Measurements from ENCODE around the gene SETBP1. TPM values are rescaled to one million over a fixed set of nuclear protein-coding genes. Genes with fewer than 3 reads are reported as not detected.

Gene SETBP1
- total and polyA plus RNA-seq, 7 experiments from 2014 or later: 0.08 to 12.5 (median 2.5) TPM; not detected in 2

- POLR2A ChIA-PET: no interaction called here
- H3K27me3 ChIP-seq (ENCODE audit: control insufficient read depth in 2 of 2, insufficient read depth in 2 of 2, low read length in 2 of 2): no peaks in the 10 kb centered on the region
- no peak overlapping the region for H3K27ac ChIP-seq (ENCODE audit: low read depth, low read length)
- Mint-ChIP-seq H3K9me3 (peaks cover 0 to 7% (median 0%) of the 10 kb centered on the region in 11 donors), H3K27me3 (peaks cover 0 to 15% (median 4%) of the 10 kb centered on the region in 5 donors), H3K36me3 (peaks cover 0 to 3% (median 0%) of the 10 kb centered on the region in 5 donors), H3K4me1 (peaks cover 0 to 26% (median 11%) of the 10 kb centered on the region in 7 donors), H3K4me3 (no peak overlapping the region), H3K27ac (no peak overlapping the region)
- no peak for ATAC-seq
- DNase-seq: no peak
- H3K4me1 ChIP-seq (ENCODE audit: control insufficient read depth in 2 of 2, insufficient read depth in 2 of 2, low read length in 2 of 2): peaks cover 6 to 18% of the 10 kb centered on the region in 2 donors
- CTCF ChIA-PET: no interaction called here
- H3K9me3 ChIP-seq (ENCODE audit: control insufficient read depth in 2 of 3, low read length in 3 of 3): no peaks in the 10 kb centered on the region
- intact Hi-C loops (cut with micrococcal nuclease): no loop called here
- no peaks in the 10 kb centered on the region for H3K36me3 ChIP-seq (ENCODE audit: control insufficient read depth in 2 of 3, insufficient read depth in 3 of 3, low read length in 3 of 3)
- no peak overlapping the region for H3K4me3 ChIP-seq (ENCODE audit: low read length)
These were observed 161.3 kb downstream of the SETBP1 start for GRCh38 chr18:44841752-44842587.

GRCh38 chr18:44842588-44843412 lies 162.1 kb downstream of the SETBP1 start:
- POLR2A ChIA-PET: no interaction called here
- Mint-ChIP-seq H3K4me3 (no peak overlapping the region), H3K27ac (no peak overlapping the region)

GRCh38 chr18:44844486-44844885 lies 163.8 kb downstream of the SETBP1 start:
- Mint-ChIP-seq H3K27ac (no peak overlapping the region), H3K27me3 (peaks cover 0 to 12% (median 4%) of the 10 kb centered on the region in 5 donors), H3K4me3 (no peak overlapping the region), H3K36me3 (peaks cover 0 to 3% (median 0%) of the 10 kb centered on the region in 5 donors), H3K4me1 (peaks cover 0 to 10% (median 3%) of the 10 kb centered on the region in 7 donors), H3K9me3 (peaks cover 0 to 7% (median 0%) of the 10 kb centered on the region in 11 donors)
- Histone ChIP-seq H3K36me3 (ENCODE audit: control insufficient read depth in 2 of 3, insufficient read depth in 3 of 3, low read length in 3 of 3) (no peaks in the 10 kb centered on the region), H3K4me1 (ENCODE audit: control insufficient read depth in 2 of 2, insufficient read depth in 2 of 2, low read length in 2 of 2) (peaks cover 0 to 4% of the 10 kb centered on the region in 2 donors), H3K9me3 (ENCODE audit: control insufficient read depth in 2 of 3, low read length in 3 of 3) (no peaks in the 10 kb centered on the region), H3K27me3 (ENCODE audit: control insufficient read depth in 2 of 2, insufficient read depth in 2 of 2, low read length in 2 of 2) (no peaks in the 10 kb centered on the region), H3K27ac (ENCODE audit: low read depth, low read length) (no peak overlapping the region), H3K4me3 (ENCODE audit: low read length) (no peak overlapping the region)
- DNase-seq (no peak), ATAC-seq (no peak)
- POLR2A ChIA-PET: no interaction called here
- CTCF ChIA-PET: no interaction called here
- intact Hi-C loops (cut with micrococcal nuclease): no loop called here

More at GRCh38 chr18:44842588-44843412, 162.1 kb downstream of the SETBP1 start:
- Mint-ChIP-seq H3K4me1 (peaks cover 0 to 26% (median 11%) of the 10 kb centered on the region in 7 donors), H3K9me3 (peaks cover 0 to 7% (median 0%) of the 10 kb centered on the region in 11 donors), H3K27me3 (peaks cover 0 to 12% (median 4%) of the 10 kb centered on the region in 5 donors), H3K36me3 (peaks cover 0 to 3% (median 0%) of the 10 kb centered on the region in 5 donors)
- Histone ChIP-seq H3K36me3 (ENCODE audit: control insufficient read depth in 2 of 3, insufficient read depth in 3 of 3, low read length in 3 of 3) (no peaks in the 10 kb centered on the region), H3K4me1 (ENCODE audit: control insufficient read depth in 2 of 2, insufficient read depth in 2 of 2, low read length in 2 of 2) (peaks cover 6 to 18% of the 10 kb centered on the region in 2 donors), H3K27ac (ENCODE audit: low read depth, low read length) (no peak overlapping the region), H3K9me3 (ENCODE audit: control insufficient read depth in 2 of 3, low read length in 3 of 3) (no peaks in the 10 kb centered on the region), H3K4me3 (ENCODE audit: low read length) (no peak overlapping the region), H3K27me3 (ENCODE audit: control insufficient read depth in 2 of 2, insufficient read depth in 2 of 2, low read length in 2 of 2) (no peaks in the 10 kb centered on the region)
- DNase-seq: no peak
- intact Hi-C loops (cut with micrococcal nuclease): no loop called here
- ATAC-seq: no peak
- CTCF ChIA-PET: no interaction called here

- Histone ChIP-seq H3K27ac (ENCODE audit: low read depth, low read length) (no peak overlapping the region), H3K36me3 (ENCODE audit: control insufficient read depth in 2 of 3, insufficient read depth in 3 of 3, low read length in 3 of 3) (no peaks in the 10 kb centered on the region), H3K27me3 (ENCODE audit: control insufficient read depth in 2 of 2, insufficient read depth in 2 of 2, low read length in 2 of 2) (no peaks in the 10 kb centered on the region), H3K4me3 (ENCODE audit: low read length) (no peak overlapping the region), H3K4me1 (ENCODE audit: control insufficient read depth in 2 of 2, insufficient read depth in 2 of 2, low read length in 2 of 2) (no peaks in the 10 kb centered on the region), H3K9me3 (ENCODE audit: control insufficient read depth in 2 of 3, low read length in 3 of 3) (no peaks in the 10 kb centered on the region)
- ATAC-seq (no peak), DNase-seq (no peak)
- peaks cover 0 to 1% (median 0%) of the 10 kb centered on the region in 5 donors for H3K36me3 Mint-ChIP-seq
- ChIA-PET POLR2A (no interaction called here), CTCF (no interaction called here)
- intact Hi-C loops (cut with micrococcal nuclease): no loop called here
- H3K4me1 Mint-ChIP-seq: peaks cover 0 to 3% (median 0%) of the 10 kb centered on the region in 7 donors
- no peak overlapping the region for H3K4me3 Mint-ChIP-seq
- H3K9me3 Mint-ChIP-seq: peaks cover 0 to 7% (median 0%) of the 10 kb centered on the region in 11 donors
- no peak overlapping the region for H3K27ac Mint-ChIP-seq
- H3K27me3 Mint-ChIP-seq: peaks cover 0 to 12% (median 4%) of the 10 kb centered on the region in 5 donors
These were observed 165.8 kb downstream of the SETBP1 start for GRCh38 chr18:44846450-44846849.

GRCh38 chr18:44848644-44849335 lies 168.1 kb downstream of the SETBP1 start:
- CTCF ChIA-PET: no interaction called here
- DNase-seq (no peak), ATAC-seq (no peak)
- POLR2A ChIA-PET: no interaction called here
- intact Hi-C loops (cut with micrococcal nuclease): no loop called here
- peaks cover 0 to 3% (median 0%) of the 10 kb centered on the region in 11 donors for H3K9me3 Mint-ChIP-seq
- H3K27me3 ChIP-seq (ENCODE audit: control insufficient read depth in 2 of 2, insufficient read depth in 2 of 2, low read length in 2 of 2): no peaks in the 10 kb centered on the region
- H3K9me3 ChIP-seq (ENCODE audit: control insufficient read depth in 2 of 3, low read length in 3 of 3): no peaks in the 10 kb centered on the region
- no peak overlapping the region for H3K4me3 Mint-ChIP-seq
- no peak overlapping the region for H3K4me3 ChIP-seq (ENCODE audit: low read length)
- peaks cover 0 to 9% (median 0%) of the 10 kb centered on the region in 5 donors for H3K27me3 Mint-ChIP-seq
- no peak overlapping the region for H3K27ac Mint-ChIP-seq
- peaks cover 0 to 3% (median 0%) of the 10 kb centered on the region in 7 donors for H3K4me1 Mint-ChIP-seq
- H3K36me3 ChIP-seq (ENCODE audit: control insufficient read depth in 2 of 3, insufficient read depth in 3 of 3, low read length in 3 of 3): no peaks in the 10 kb centered on the region
- H3K36me3 Mint-ChIP-seq: no peaks in the 10 kb centered on the region
- H3K4me1 ChIP-seq (ENCODE audit: control insufficient read depth in 2 of 2, insufficient read depth in 2 of 2, low read length in 2 of 2): no peaks in the 10 kb centered on the region
- H3K27ac ChIP-seq (ENCODE audit: low read depth, low read length): no peak overlapping the region

GRCh38 chr18:44849361-44849760 lies 168.7 kb downstream of the SETBP1 start:
- intact Hi-C loops (cut with micrococcal nuclease): no loop called here
- DNase-seq (no peak), ATAC-seq (no peak)
- H3K27me3 Mint-ChIP-seq: peaks cover 0 to 9% (median 0%) of the 10 kb centered on the region in 5 donors
- Histone ChIP-seq H3K4me1 (ENCODE audit: control insufficient read depth in 2 of 2, insufficient read depth in 2 of 2, low read length in 2 of 2) (no peaks in the 10 kb centered on the region), H3K36me3 (ENCODE audit: control insufficient read depth in 2 of 3, insufficient read depth in 3 of 3, low read length in 3 of 3) (no peaks in the 10 kb centered on the region), H3K4me3 (ENCODE audit: low read length) (no peak overlapping the region), H3K27me3 (ENCODE audit: control insufficient read depth in 2 of 2, insufficient read depth in 2 of 2, low read length in 2 of 2) (no peaks in the 10 kb centered on the region), H3K27ac (ENCODE audit: low read depth, low read length) (no peak overlapping the region), H3K9me3 (ENCODE audit: control insufficient read depth in 2 of 3, low read length in 3 of 3) (no peaks in the 10 kb centered on the region)
- H3K4me3 Mint-ChIP-seq: no peak overlapping the region
- no peak overlapping the region for H3K27ac Mint-ChIP-seq
- peaks cover 0 to 4% (median 0%) of the 10 kb centered on the region in 11 donors for H3K9me3 Mint-ChIP-seq
- H3K36me3 Mint-ChIP-seq: no peaks in the 10 kb centered on the region
- ChIA-PET POLR2A (no interaction called here), CTCF (no interaction called here)
- peaks cover 0 to 3% (median 0%) of the 10 kb centered on the region in 7 donors for H3K4me1 Mint-ChIP-seq
